NCI-H2107 treated with DMSO at 0.1 percent for 48 hours (cell line): Measurements from ENCODE around the gene IP6K2.
A peak's percentile ranks its signal among the peaks of the same experiment; 100 is the strongest.
"Not testable (repeated sequence)": the region's sequence is repeated elsewhere in the genome, so short reads cannot be mapped to it uniquely, and the experiment has no call there.

Experiments
- DNase-seq: peaks from one replicate; lab custom pipeline; 2025; ENCODE audit not compliant: unreplicated experiment; lab: John Stamatoyannopoulos, UW

The IP6K2 gene

DNA sequence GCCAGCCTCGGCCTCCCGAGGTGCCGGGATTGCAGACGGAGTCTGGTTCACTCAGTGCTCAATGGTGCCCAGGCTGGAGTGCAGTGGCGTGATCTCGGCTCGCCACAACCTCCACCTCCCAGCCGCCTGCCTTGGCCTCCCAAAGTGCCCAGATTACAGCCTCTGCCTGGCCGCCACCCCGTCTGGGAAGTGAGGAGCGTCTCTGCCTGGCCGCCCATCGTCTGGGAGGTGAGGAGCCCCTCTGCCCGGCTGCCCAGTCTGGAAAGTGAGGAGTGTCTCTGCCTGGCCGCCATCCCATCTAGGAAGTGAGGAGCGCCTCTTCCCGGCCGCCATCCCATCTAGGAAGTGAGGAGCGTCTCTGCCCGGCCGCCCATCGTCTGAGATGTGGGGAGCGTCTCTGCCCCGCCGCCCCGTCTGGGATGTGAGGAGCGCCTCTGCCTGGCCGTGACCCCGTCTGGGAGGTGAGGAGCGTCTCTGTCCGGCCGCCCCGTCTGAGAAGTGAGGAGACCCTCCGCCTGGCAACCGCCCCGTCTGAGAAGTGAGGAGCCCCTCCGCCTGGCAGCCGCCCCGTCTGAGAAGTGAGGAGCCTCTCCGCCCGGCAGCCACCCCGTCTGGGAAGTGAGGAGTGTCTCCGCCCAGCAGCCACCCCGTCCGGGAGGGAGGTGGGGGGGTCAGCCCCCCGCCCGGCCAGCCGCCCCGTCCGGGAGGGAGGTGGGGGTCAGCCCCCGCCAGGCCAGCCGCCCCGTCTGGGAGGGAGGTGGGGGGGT lies 16.9 kb upstream of the IP6K2 start:
- DNase-seq = not testable (repeated sequence)

DNA sequence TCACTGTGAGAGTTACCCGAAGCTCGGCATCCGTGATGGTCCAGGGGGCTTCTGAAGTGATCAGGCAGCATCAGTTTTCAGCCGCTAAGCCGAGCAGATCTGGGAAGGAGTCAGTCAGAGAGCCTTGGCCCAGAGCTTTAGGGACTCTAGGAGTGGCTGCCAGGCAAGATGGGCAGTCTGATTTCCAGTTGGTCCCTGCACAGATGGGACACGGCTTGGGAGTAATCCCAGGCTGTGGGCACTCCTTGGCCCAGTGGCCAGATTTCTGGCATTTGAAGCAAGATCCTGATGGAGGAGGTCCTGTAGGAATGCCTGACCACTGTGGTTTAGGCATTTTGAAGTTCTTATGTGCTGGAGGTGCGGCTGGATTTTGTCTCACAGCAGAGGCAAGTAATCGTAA lies 10.5 kb upstream of the IP6K2 start:
- DNase-seq = no peak

DNA sequence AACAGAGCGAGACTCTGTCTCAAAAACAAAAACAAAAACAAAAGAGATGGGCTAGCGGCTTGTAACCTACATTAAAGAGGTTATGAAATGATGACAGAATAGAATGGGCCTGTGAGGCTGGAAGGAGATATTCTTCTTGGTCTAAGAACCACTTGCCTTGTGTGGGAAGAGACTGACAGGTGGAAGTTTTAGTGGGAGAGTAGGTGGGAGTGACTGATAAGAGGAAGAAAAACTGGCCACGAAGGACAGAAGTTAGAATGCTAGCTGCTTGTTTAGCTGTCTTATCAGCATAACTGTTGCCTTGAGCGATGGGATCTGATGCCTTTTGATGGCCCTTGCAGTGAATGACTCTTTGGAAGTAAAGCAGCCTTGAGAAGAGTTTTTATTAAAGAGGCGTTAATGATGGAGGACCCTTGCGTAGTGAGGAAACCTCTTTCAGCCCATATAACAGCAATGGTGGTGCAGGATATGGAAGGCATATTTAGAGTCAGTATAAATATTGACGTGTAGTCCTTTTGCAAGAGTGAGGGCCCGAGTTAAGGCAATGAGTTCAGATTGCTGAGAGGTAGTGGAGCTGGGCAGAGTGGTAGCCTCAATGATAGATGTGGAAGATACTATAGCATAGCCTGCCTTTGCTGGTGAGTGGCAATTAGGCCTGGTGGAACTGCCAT lies 8.3 kb upstream of the IP6K2 start:
- DNase-seq = not testable (repeated sequence)

DNA sequence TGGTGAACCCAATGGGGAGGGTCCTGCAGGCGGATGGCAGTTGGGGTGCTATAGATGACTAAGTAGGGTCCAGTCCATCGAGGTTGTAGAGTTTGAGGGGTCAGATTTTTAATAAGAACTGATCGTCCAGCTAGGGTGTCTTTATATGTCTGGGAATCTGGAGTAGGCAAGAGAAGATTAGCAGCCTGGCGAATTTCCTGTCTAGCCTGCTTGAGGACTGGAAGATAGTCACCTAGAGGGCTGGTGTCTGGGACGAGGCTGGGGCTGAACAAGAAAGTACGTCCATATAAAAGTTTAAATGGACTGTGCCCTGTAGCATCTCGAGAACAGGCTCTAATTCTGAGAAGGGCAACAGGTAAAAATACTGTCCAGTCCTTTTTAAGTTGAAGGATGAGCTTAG lies 6.7 kb upstream of the IP6K2 start:
- no peak for DNase-seq

DNA sequence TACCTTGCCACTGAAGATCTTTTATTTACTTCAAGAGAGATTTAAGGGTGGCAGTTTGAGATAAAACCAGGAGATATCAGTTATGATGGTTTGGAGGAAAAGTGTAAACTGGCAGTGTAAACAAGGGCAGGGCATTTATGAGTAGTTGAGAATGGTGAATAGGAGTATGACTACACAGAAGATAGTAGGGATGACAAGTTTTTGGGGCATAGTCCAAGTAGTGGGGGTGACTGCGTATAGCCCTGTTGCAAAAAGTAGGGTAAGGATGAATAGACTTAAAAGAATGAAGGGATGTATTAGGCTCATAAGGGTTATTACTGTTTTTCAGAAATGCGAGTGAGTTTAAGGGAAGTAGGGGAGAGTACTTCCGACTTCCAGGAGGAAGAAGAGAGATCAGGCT lies 6.3 kb upstream of the IP6K2 start:
- DNase-seq = not testable (repeated sequence)

DNA sequence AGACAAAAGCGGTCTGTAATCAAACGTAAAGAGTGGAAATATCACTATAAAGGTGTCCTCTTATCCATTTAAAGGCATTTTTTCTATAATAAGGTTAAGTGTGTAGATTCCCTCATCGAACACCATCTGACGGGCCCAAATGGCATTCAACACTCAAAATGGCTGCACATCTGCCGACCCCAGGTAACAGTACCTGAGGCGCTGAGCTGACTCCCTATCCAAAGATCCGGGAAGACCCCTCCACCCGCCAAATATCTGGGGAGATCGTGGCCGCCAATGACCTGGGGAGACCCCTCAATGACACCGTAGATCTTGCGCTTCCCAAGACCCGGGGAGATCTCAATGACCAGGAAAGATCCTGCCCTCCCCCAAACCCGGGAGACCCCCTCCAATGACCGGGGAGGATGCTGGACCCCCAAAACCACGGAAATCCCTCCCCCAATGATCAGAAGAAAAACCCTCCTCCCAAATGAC lies 476 bp downstream of the IP6K2 start:
- DNase-seq = peak; percentile 22

DNA sequence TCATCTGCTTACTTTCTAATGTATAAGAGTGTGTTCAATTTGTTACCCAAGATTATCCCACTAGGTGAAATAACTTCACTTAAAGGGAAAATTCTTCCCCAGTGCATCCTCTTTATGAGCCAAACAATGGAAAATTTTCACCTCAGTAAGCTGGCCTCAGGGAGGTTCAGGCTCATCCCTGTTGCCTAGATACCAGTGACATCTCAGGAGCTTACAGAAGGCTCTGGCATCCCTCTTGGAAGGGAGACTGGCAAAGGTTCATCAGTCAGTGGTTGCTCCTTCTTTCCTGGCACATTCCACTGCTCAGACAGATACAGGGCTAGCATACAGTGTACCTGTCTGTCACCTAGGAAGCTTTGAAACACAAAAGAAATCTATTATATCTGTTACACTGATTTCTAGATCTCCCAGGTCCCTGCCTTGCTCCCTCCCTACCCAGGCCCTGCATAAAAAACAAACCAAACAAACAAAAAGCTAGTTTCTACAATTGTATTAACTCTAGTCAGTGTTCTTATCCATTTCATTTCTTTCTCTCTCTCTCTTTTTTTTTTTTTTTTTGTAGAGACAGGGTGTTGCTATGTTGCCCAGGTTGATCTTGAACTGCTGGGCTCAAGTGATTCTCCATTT lies 1.7 kb downstream of the IP6K2 start:
- DNase-seq = no peak

DNA sequence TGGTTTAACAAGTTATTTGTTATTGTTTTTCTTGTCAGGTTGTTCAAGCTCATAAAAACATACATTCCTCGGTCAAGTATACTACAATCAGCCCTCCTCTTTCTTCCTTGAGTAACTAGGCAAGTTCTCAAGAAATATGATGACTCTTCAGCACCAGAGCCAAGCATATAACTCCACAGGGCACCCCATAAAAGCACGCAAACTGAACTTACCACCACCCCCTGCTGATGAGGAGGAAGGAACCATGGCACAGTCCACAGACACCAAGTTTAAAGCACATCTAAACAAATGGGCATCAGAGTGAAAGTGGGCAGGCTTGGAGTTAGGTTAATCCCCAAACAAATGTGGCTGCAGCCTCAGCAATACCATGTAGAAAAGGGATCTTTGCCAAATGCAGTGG lies 5.3 kb downstream of the IP6K2 start:
- DNase-seq = no peak

DNA sequence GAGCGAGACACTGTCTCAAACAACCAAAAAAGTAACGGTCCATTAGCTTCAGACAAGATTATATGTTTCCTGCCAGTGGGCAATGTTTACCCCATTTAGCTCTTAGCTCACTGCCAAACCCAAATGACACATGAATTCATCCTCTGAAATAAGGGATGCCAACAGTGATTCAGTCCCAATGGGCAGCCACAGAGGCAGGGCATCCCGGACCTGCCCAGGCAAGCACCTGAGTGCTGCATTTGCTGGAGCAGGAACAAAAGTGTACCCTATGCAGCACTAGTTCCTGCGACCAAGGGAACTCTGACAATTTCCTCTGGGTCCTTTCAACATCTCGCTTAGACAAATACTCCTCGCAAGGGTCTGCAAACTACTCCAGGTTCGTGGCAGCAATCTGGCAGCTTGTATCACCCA lies 8.0 kb downstream of the IP6K2 start:
- DNase-seq = no peak

DNA sequence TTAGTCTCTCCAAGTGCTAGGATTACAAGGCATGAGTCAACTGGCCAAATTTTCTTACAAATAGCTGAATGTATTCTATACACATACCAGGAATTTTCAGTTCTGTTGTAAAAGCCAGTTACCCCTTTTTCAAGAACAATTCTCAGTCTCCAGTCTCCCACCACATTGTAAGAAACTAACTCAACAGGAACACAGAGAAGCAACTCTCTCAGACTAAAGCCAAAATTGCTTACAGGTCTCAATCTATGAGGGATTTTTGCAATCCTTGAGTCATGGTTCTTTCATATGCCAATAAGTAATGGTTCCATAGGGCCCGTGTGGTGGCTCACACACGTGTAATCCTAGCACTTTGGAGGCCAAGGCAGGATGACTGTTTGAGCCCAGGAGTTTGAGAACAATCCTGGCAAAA lies 8.5 kb downstream of the IP6K2 start:
- DNase-seq = no peak

DNA sequence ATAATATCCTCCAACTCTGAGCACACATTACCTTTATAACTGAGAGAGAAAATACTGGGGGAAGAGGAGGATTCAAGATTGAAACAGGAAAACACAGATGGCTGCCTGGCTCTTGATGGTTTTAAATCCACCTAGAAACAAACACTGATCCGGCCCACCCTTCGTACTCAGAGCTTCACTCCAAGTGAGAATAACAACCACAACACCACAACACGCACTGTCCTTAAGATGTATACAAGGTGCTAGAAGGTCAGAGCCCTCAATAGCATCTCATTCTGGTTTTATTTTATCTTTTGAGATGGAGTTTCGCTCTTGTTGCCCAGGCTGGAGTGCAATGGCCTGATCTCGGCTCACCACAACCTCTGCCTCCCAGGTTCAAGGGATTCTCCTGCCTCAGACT lies 9.9 kb downstream of the IP6K2 start:
- no peak for DNase-seq

DNA sequence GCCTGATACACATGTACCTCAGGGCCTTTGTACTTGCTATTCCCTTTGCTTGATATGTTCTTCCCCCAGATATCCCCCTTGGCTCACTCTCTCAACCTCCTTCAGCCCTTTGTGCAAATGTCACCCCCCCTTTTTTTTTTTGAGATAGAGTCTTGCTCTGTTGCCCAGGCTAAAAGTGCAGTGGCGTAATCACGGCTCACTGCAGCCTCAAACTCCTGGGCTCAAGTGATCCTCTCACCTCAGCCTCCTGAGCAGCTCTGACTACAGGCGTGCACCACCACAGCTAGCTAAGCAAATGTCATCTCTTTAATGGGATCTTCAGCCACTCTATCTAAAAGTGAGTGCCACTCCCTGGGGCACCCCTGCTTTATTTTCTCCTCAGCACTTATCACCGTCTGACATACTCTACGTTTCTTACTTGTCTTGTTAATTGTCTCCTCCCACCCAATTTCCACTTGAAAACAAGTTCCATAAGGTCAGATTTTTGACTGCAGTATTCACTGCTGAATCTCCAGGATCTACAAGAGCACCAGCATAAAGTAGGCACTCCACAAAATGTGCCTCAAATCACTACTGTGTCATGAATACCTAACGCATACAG lies 14.6 kb downstream of the IP6K2 start:
- DNase-seq = no peak

DNA sequence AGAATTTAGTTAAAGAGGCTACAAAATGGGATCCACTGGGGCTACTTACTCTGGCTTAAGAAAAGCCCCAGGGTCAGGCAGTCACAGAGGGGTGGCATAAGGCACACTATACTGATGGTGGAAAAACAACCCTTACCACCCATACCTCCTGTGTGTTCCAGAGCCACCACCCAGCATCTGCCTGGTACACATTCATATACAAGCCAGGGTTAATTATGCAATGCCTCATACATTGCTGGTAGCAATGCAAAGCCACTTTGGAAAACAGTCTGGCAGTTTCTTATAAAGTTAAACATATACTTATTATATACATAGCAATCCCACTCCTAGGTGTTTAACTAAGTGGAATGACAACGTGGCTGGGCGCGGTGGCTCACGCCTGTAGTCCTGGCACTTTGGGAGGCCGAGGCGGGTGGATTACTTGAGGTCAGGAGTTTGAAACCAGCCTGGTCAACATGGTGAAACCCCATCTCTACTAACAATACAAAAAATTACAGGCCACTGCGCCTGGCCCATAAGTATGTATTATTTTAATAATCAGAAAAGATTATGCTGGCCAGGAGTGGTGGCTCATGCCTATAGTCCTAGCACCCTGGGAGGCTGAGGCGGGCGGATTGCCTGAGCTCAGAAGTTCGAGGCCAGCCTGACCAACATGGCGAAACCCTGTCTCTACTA lies 16.2 kb downstream of the IP6K2 start:
- no peak for DNase-seq

DNA sequence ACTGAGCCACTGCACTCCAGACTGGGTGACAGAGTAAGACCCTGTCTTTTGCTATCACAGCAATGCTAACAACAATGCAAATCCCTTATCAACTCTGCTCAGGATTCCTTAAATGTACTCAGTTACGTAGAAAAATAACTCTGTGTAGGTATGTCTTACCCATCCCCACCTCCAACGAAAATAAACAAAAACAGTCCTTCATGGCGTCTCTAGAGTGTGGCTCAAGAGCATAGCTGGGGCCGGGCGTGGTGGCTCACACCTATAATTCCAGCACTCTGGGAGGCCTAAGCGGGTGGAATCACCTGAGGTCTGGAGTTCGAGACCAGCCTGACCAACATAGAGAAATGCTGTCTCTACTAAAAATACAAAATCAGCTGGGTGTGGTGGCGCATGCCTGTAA lies 18.1 kb downstream of the IP6K2 start:
- DNase-seq = no peak

DNA sequence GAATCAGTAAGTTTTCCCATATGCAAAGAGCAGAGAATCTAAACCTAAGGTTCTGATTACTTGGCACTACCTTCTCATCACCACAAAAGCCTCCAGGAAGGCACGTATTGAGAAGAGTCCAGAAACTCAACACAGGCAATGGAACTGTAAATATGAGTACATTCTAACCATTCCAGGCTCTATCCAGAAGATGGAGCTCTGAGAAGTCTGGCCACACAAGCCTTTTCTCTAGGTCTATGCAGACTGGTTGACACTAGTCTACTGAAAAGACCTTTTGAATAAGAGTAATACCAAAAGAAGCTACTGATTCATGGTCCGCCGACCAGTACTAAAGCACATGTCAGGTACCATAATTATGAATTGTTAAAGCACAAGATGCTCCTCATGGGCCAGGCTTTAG lies 19.1 kb downstream of the IP6K2 start:
- no peak for DNase-seq

DNA sequence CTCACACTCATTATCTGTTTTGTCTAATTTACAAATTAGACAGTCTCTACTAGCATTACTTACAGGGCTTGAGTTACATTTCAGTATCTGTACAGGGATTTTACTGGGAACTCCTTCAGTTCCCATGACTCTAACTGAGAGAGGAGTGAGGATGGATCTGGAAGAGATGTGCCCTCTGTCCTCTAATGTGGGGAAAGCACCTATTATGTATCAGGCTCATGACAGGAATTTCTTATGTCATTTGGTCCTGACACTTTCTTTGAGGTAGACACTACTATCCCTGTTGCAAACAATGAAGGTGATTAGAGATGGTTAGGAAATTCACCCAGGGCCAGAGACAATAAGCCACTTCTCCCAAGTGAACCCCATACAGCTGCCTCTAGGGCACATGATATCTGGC lies 20.4 kb downstream of the IP6K2 start:
- DNase-seq = no peak

DNA sequence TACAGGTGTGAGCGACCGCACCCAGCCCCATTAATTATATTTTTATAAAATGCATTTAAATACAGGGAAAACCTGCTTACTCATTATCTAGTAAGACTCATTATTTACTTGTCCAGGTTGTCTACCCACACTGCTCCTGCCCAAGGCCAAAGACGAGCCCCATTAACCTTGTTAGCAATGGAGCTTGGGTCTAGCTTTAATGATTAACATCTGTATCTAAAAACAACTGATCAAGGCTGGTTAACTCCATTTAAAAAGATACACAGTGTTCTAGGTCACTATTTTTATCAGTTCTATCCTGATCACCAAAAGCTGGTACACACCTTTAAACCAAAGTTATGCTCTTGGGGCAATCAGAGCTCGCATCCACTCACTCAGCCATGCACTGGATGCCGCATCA lies 20.9 kb downstream of the IP6K2 start:
- no peak for DNase-seq

DNA sequence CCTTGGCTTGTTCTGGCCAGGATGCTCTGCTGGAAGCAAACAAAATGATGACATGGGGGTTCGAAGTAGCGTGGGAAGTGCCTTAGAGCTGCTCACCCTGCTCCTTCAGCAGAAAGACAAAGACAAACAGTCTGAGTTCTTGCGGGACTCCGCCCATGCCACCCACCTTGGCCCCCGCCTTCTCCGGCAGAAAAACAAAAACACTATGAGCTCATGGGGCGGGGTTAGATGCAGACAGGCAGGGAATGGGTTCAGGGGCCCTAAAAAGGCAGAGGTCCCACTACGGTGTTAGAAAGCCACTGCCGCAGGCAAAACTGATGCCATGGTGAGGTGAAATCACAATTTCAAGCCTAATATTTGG lies 21.6 kb downstream of the IP6K2 start:
- no peak for DNase-seq

DNA sequence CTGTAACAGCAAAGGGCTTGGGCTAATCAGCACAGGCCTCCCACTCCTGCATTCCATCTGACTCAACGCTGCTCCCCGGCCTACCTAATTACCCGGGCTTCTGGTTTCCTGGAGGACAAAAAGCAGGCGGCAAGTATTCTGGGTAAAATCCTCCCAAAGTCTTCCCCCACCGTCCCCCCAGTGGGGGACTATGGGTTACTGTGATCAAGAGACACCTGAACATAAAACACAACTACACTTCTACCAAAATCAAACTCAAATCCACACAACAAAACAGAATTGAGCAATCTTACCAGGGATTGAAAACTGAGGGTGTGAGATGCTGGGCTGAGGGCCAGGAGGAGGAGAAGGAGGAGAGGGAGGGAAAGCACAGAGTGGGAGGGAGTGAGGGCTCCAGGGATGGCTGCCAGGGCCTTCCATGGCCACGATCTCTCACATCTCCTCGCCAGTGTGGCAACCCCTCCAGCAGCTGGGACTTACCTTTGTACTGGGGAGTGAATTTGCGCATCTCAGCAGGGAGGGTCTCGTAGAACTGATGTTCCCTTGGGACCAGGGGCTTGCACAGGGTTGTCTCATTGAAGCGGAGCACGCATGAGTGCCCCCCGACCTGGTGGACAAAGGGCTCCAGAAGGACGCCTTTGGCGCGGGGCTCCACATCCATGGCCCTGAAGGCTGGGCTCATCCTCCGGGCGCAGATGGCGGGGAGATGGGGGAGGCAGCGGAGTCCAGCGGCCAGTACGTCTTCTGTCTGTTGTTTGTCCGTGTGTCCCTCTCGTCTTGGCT lies 22.2 kb downstream of the IP6K2 start:
- no peak for DNase-seq

DNA sequence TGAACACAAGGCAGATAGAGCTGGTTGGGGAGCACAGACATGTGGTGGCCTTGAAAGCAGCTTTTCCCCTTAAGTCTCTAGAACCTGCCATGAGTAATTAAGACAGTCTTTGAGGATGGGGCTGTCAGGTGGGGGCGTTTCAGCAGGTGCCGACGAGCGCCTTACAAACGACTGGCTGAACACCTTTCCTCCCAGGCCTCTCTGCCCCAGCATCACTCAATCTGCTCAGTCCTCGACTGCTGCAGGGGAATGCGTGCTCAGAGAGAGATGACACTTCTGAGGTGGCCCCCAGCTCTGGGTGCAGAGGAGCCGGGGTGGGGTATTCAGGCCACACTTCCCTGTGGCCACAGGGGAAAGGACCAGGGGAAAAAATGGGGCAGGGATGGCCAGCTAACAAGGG lies 23.2 kb downstream of the IP6K2 start:
- DNase-seq = no peak

DNA sequence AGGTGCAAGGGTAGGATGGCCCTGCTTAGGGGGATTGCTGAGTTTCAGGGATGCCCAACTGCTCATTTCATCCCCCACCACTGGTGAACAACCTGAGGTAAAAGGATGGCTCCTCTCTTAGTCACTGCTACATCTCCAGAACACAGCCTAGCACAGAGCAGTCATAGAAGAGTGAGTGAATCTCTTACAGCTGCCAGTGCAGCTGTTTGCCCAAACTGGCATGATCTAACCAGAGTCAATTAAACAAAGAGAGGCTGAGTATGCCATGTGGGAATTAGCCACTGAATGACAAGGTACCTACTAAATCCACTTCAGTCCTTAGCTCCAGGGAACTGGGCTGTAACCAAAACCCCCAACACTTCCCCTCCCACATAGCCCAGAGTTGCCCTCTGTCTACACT lies 24.5 kb downstream of the IP6K2 start:
- DNase-seq = no peak
